Panc1 (cell line): ENCODE measurements around the gene FMOD.

Source experiments
- CTCF ChIP-seq: fragments of 450-650 bp; IDR thresholded peaks from 2 replicates; pipeline ENCODE4 v1.5.1; 2017; ENCODE audit warnings: mild to moderate bottlenecking
- POLR2AphosphoS5 ChIP-seq: IDR thresholded peaks from 2 replicates; pipeline ENCODE4 v1.6.1; 2012; ENCODE audit warnings: mild to moderate bottlenecking, low read depth, low read length, moderate library complexity
- REST ChIP-seq, 2 experiments: IDR thresholded peaks; 2 replicates each; pipeline ENCODE4 v1.6.1; 2011 to 2012; ENCODE audit warnings: low read depth in 2 of 2, control low read depth in 1 of 2, low read length in 1 of 2, mild to moderate bottlenecking in 1 of 2, moderate library complexity in 1 of 2; ENCODE audit not compliant: insufficient read depth in 1 of 2
- TCF7L2 ChIP-seq: IDR thresholded peaks from 2 replicates; pipeline ENCODE4 v1.6.1; 2011; ENCODE audit warnings: mild to moderate bottlenecking, low read depth, low read length, inconsistent platforms

- no peak for TF ChIP-seq CTCF
- no peak for TF ChIP-seq POLR2AphosphoS5
- TF ChIP-seq REST (IDR thresholded peaks at IDR 0.05; ENCODE audit: insufficient read depth in 1 of 2, low read depth in 2 of 2, low read length in 1 of 2) = no peak
- TF ChIP-seq TCF7L2 = no peak
These were observed 33.3 kb downstream of the FMOD start for GRCh38 chr1:203317429-203318228.
